Measurements from ENCODE around the gene SEL1L. TPM values are rescaled to one million over a fixed set of nuclear protein-coding genes. Genes with fewer than 3 reads are reported as not detected.

Gene SEL1L
- total and polyA plus RNA-seq, 2 of the 13 experiments (the other 11 are each of a cell fraction or from before 2014, with no cell fraction given): 15.3 to 61.0 TPM

DNA sequence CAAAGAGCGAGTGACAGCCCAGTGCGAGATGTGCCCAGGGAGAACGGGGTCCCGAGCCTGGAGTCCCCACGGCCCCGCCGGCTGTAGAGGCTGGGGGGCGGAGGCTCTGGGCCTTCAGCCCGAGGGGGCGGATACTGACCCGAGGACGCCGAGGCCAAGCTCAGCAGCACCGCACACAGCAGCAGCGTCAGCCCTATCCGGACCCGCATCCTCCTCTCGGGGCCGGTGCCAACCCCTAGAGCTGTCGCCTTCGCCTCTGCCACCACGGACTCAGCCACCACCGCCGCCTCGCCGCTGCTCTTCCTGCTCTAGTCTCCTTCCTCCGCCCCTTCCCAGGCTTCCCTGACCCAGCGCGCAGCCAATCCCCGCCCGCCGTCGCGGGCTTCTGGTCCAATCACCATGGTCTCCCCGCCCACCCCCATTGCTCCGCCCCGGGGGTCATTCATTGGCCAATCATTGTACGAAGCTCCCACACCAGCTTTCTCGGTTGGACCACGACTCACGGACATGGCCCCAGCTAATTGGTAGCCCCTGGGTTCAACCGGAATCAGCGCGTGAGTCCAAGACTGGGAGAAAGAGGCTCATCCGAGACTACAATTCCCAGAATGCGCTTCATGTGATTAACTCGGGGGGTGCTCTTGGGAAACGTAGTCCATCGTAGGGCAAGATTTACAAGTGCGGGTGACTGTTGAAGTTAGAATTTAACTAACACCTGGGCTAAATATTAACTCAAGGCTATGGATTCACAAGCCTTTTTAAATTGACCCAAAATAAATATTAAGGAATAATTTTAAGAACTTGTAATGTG, at the start of gene SEL1L (continued):
- TF ChIP-seq ASH2L (IDR thresholded peaks at IDR 0.05; ENCODE audit: insufficient read length, low read depth, low read length) (peak; percentile 88), ZNF780A (CRISPR knock-in tag; IDR thresholded peaks at IDR 0.05) (no peak), SP5 (CRISPR knock-in tag; IDR thresholded peaks at IDR 0.05; ENCODE audit: borderline replicate concordance, low read depth) (peak; percentile 47; the same call in 1 of the 2 replicates), ZNF367 (CRISPR knock-in tag; IDR thresholded peaks at IDR 0.05; ENCODE audit: borderline replicate concordance) (no peak), SIN3A (IDR thresholded peaks at IDR 0.05; ENCODE audit: borderline replicate concordance, low read depth, low read length) (peak; percentile 41; the same call in 1 of the 2 replicates), ZNF30 (CRISPR knock-in tag; IDR thresholded peaks at IDR 0.05) (no peak), ZNF44 (CRISPR knock-in tag; IDR thresholded peaks at IDR 0.05) (0 out of 2 replicates have a peak, but pooled peaks have one; percentile 25), PHF5A (CRISPR knock-in tag; IDR thresholded peaks at IDR 0.05; ENCODE audit: low read depth, unreplicated experiment) (no peak), CHD2 (IDR thresholded peaks at IDR 0.05; ENCODE audit: low read depth, low read length) (peak; percentile 62), ZKSCAN8 (CRISPR knock-in tag; IDR thresholded peaks at IDR 0.05; ENCODE audit: borderline replicate concordance) (no peak), NFYB (CRISPR knock-in tag; IDR thresholded peaks at IDR 0.05) (peak; percentile 95), CBX5 (CRISPR knock-in tag; IDR thresholded peaks at IDR 0.05; ENCODE audit: borderline replicate concordance) (no peak)
- TF ChIP-seq, protein P1, sequence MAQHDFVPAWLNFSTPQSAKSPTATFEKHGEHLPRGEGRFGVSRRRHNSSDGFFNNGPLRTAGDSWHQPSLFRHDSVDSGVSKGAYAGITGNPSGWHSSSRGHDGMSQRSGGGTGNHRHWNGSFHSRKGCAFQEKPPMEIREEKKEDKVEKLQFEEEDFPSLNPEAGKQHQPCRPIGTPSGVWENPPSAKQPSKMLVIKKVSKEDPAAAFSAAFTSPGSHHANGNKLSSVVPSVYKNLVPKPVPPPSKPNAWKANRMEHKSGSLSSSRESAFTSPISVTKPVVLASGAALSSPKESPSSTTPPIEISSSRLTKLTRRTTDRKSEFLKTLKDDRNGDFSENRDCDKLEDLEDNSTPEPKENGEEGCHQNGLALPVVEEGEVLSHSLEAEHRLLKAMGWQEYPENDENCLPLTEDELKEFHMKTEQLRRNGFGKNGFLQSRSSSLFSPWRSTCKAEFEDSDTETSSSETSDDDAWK (CRISPR knock-in tag; IDR thresholded peaks at IDR 0.05): no peak
- TF ChIP-seq, protein P2, sequence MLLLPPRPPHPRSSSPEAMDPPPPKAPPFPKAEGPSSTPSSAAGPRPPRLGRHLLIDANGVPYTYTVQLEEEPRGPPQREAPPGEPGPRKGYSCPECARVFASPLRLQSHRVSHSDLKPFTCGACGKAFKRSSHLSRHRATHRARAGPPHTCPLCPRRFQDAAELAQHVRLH (CRISPR knock-in tag; IDR thresholded peaks at IDR 0.05; ENCODE audit: borderline replicate concordance, low read depth): peak; percentile 88
- TF ChIP-seq, protein P3, sequence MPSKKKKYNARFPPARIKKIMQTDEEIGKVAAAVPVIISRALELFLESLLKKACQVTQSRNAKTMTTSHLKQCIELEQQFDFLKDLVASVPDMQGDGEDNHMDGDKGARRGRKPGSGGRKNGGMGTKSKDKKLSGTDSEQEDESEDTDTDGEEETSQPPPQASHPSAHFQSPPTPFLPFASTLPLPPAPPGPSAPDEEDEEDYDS (CRISPR knock-in tag; IDR thresholded peaks at IDR 0.05): peak; percentile 80
- TF ChIP-seq, protein P4, sequence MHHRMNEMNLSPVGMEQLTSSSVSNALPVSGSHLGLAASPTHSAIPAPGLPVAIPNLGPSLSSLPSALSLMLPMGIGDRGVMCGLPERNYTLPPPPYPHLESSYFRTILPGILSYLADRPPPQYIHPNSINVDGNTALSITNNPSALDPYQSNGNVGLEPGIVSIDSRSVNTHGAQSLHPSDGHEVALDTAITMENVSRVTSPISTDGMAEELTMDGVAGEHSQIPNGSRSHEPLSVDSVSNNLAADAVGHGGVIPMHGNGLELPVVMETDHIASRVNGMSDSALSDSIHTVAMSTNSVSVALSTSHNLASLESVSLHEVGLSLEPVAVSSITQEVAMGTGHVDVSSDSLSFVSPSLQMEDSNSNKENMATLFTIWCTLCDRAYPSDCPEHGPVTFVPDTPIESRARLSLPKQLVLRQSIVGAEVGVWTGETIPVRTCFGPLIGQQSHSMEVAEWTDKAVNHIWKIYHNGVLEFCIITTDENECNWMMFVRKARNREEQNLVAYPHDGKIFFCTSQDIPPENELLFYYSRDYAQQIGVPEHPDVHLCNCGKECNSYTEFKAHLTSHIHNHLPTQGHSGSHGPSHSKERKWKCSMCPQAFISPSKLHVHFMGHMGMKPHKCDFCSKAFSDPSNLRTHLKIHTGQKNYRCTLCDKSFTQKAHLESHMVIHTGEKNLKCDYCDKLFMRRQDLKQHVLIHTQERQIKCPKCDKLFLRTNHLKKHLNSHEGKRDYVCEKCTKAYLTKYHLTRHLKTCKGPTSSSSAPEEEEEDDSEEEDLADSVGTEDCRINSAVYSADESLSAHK (CRISPR knock-in tag; IDR thresholded peaks at IDR 0.05; ENCODE audit: borderline replicate concordance): no peak
- TF ChIP-seq, protein P5, sequence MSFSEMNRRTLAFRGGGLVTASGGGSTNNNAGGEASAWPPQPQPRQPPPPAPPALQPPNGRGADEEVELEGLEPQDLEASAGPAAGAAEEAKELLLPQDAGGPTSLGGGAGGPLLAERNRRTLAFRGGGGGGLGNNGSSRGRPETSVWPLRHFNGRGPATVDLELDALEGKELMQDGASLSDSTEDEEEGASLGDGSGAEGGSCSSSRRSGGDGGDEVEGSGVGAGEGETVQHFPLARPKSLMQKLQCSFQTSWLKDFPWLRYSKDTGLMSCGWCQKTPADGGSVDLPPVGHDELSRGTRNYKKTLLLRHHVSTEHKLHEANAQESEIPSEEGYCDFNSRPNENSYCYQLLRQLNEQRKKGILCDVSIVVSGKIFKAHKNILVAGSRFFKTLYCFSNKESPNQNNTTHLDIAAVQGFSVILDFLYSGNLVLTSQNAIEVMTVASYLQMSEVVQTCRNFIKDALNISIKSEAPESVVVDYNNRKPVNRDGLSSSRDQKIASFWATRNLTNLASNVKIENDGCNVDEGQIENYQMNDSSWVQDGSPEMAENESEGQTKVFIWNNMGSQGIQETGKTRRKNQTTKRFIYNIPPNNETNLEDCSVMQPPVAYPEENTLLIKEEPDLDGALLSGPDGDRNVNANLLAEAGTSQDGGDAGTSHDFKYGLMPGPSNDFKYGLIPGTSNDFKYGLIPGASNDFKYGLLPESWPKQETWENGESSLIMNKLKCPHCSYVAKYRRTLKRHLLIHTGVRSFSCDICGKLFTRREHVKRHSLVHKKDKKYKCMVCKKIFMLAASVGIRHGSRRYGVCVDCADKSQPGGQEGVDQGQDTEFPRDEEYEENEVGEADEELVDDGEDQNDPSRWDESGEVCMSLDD (CRISPR knock-in tag; IDR thresholded peaks at IDR 0.05; ENCODE audit: borderline replicate concordance): no peak
